Measurements from ENCODE around the gene ABCC2.

DNA sequence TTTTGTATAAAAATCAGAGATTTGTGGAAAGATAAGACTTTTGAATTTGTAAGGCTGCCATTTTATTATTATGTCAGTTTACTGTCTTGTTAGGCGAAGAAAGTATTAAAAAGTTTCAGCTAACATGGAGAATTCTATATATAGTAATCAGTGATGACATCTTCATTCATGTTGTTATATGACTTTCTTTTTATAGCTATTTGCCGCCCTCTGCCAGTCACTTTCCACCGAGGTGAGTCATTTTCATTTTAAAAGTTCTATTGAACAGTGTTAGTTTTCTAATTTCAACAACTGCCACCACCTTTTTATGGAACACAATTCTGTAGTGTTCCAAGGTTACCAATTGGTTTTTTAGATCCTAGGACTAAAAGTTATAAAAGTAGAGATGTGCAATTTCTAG lies 38.6 kb upstream of the ABCC2 start:
- TF ChIP-seq, protein P1, sequence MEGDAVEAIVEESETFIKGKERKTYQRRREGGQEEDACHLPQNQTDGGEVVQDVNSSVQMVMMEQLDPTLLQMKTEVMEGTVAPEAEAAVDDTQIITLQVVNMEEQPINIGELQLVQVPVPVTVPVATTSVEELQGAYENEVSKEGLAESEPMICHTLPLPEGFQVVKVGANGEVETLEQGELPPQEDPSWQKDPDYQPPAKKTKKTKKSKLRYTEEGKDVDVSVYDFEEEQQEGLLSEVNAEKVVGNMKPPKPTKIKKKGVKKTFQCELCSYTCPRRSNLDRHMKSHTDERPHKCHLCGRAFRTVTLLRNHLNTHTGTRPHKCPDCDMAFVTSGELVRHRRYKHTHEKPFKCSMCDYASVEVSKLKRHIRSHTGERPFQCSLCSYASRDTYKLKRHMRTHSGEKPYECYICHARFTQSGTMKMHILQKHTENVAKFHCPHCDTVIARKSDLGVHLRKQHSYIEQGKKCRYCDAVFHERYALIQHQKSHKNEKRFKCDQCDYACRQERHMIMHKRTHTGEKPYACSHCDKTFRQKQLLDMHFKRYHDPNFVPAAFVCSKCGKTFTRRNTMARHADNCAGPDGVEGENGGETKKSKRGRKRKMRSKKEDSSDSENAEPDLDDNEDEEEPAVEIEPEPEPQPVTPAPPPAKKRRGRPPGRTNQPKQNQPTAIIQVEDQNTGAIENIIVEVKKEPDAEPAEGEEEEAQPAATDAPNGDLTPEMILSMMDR (IDR thresholded peaks at IDR 0.05; ENCODE audit: poor library complexity, severe bottlenecking): no peak
- no peak for TF ChIP-seq EZH2 (IDR thresholded peaks at IDR 0.05; ENCODE audit: borderline replicate concordance, insufficient read depth, low read length, poor library complexity, severe bottlenecking)
- TF ChIP-seq, protein P2, sequence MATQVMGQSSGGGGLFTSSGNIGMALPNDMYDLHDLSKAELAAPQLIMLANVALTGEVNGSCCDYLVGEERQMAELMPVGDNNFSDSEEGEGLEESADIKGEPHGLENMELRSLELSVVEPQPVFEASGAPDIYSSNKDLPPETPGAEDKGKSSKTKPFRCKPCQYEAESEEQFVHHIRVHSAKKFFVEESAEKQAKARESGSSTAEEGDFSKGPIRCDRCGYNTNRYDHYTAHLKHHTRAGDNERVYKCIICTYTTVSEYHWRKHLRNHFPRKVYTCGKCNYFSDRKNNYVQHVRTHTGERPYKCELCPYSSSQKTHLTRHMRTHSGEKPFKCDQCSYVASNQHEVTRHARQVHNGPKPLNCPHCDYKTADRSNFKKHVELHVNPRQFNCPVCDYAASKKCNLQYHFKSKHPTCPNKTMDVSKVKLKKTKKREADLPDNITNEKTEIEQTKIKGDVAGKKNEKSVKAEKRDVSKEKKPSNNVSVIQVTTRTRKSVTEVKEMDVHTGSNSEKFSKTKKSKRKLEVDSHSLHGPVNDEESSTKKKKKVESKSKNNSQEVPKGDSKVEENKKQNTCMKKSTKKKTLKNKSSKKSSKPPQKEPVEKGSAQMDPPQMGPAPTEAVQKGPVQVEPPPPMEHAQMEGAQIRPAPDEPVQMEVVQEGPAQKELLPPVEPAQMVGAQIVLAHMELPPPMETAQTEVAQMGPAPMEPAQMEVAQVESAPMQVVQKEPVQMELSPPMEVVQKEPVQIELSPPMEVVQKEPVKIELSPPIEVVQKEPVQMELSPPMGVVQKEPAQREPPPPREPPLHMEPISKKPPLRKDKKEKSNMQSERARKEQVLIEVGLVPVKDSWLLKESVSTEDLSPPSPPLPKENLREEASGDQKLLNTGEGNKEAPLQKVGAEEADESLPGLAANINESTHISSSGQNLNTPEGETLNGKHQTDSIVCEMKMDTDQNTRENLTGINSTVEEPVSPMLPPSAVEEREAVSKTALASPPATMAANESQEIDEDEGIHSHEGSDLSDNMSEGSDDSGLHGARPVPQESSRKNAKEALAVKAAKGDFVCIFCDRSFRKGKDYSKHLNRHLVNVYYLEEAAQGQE (IDR thresholded peaks at IDR 0.05; ENCODE audit: borderline replicate concordance): no peak
- TF ChIP-seq TAF1 (IDR thresholded peaks at IDR 0.05; ENCODE audit: low read depth): no peak
